Measurements from ENCODE around the gene SRRM2. TPM values are rescaled to one million over a fixed set of nuclear protein-coding genes. Genes with fewer than 3 reads are reported as not detected.

The SRRM2 gene
- total RNA-seq, 6 donors from 2014 or later, result 317 to 3,815 (median 582) TPM

- DNase-seq, result no peak
These were observed 12.0 kb upstream of the SRRM2 start for GRCh38 chr16:2740476-2740875.

GRCh38 chr16:2741168-2741567 is 11.3 kb upstream of the SRRM2 start:
- Histone ChIP-seq H3K4me1 (no peaks in the 10 kb centered on the region), H3K4me3 (no peak overlapping the region), H3K27me3 (no peaks in the 10 kb centered on the region), H3K27ac (no peak overlapping the region), H3K36me3 (no peaks in the 10 kb centered on the region), H3K9me3 (no peaks in the 10 kb centered on the region)
- no peak for TF ChIP-seq POLR2AphosphoS5 (IDR thresholded peaks at IDR 0.05)
- TF ChIP-seq POLR2A (IDR thresholded peaks at IDR 0.05), result no peak
- no peak for TF ChIP-seq EP300 (IDR thresholded peaks at IDR 0.05)
- TF ChIP-seq CTCF (IDR thresholded peaks at IDR 0.05), result no peak
- 95% methylated on average over 4 of the region's 4 CpGs; no CpG with 5 or more reads in 1 of the 2 donors for WGBS, 2 donors
- DNase-seq, result no peak
- no peak for ATAC-seq (ENCODE audit: low FRiP score in 2 of 2)

More at GRCh38 chr16:2740476-2740875, 12.0 kb upstream of the SRRM2 start:
- no peaks in the 10 kb centered on the region for H3K9me3 ChIP-seq
- H3K4me1 ChIP-seq, result no peaks in the 10 kb centered on the region
- H3K27me3 ChIP-seq, result no peaks in the 10 kb centered on the region
- no peak for ATAC-seq (ENCODE audit: low FRiP score in 2 of 2)
- H3K4me3 ChIP-seq, result no peak overlapping the region
- H3K27ac ChIP-seq, result no peak overlapping the region
- no peaks in the 10 kb centered on the region for H3K36me3 ChIP-seq
- TF ChIP-seq POLR2A (IDR thresholded peaks at IDR 0.05), result no peak
- 75 to 91% methylated on average over 1 to 6 of the region's 6 CpGs for WGBS, 2 donors

GRCh38 chr16:2742323-2743006 is 10.0 kb upstream of the SRRM2 start:
- no peak for TF ChIP-seq EP300 (IDR thresholded peaks at IDR 0.05)
- TF ChIP-seq POLR2AphosphoS5 (IDR thresholded peaks at IDR 0.05), result no peak
- TF ChIP-seq CTCF (IDR thresholded peaks at IDR 0.05), result no peak
- no peak for DNase-seq
- Histone ChIP-seq H3K36me3 (no peaks in the 10 kb centered on the region), H3K27me3 (no peaks in the 10 kb centered on the region), H3K4me1 (no peaks in the 10 kb centered on the region), H3K4me3 (no peak overlapping the region), H3K9me3 (no peaks in the 10 kb centered on the region), H3K27ac (no peak overlapping the region)
- no peak for ATAC-seq (ENCODE audit: low FRiP score in 2 of 2)
- 94 to 98% methylated on average over 2 to 12 of the region's 12 CpGs for WGBS, 2 donors

DNA sequence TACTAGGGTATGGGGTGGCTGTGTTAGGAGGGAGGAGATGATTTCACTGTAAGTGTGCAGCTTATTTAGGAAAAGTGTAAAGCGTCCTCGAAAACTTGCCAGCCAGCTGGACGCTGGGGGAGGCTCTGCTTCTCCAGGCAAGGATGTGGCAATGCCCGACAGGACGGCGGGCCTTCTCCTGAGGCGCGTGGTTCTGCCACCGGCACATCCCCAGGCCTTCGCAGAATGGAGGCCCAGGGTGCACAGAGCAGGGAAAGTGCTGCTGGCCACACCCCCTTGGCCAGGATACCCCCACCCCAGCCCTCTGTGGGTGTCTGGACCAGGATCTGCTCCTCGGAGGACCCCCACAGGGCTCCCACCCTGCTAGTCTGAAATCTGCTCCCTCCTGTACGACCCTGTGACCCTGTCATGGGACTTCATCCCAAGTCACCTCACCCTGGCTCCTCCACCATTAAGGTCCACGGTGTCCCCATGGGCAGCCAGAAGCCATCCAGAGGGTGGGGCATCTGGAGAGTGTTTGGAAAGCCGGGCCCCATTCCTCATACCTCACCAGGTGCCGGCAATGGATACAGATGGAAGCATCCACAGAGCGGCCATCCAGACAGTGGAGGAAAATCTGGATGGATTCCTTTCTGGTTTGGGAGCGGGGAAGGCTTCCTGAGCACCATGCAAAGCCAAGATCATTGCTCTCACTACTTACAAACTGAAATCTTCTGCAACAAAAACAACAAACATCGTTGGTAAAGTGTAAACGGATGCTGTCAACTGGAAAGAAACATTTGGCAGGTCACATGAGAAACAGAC is 9.2 kb upstream of the SRRM2 start:
- no peaks in the 10 kb centered on the region for H3K27me3 ChIP-seq
- H3K27ac ChIP-seq, result no peak overlapping the region
- H3K9me3 ChIP-seq, result no peaks in the 10 kb centered on the region
- no peak overlapping the region for H3K4me3 ChIP-seq
- DNase-seq (no peak), ATAC-seq (ENCODE audit: low FRiP score in 2 of 2) (no peak)
- H3K36me3 ChIP-seq, result no peaks in the 10 kb centered on the region
- TF ChIP-seq POLR2A (IDR thresholded peaks at IDR 0.05) (no peak), CTCF (IDR thresholded peaks at IDR 0.05) (no peak), POLR2AphosphoS5 (IDR thresholded peaks at IDR 0.05) (no peak)
- WGBS, 2 donors, result 80 to 87% methylated on average over 11 to 19 of the region's 19 CpGs
- H3K4me1 ChIP-seq, result no peaks in the 10 kb centered on the region

DNA sequence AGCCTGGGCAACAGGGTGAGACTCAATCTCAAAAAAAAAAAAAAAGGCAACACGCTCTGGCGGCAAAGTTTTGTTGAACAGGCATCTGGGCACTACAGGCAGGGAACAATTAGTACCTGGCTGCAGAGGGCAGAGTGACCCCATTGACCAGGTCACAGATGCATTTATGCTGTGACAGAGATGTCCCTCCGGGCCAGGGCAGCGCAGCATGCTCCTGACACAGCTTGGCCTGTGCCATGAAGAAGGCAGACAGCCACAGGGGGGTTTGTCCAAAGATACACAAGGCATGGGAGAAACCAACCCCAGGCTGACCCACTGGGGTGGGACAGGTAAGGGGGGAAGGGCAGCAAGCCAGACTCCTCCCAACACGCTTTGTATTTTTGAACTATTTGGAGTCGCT is 7.7 kb upstream of the SRRM2 start:
- ATAC-seq (ENCODE audit: low FRiP score in 2 of 2) (no peak), DNase-seq (no peak)
- H3K4me3 ChIP-seq, result no peak overlapping the region
- no peaks in the 10 kb centered on the region for H3K36me3 ChIP-seq
- H3K9me3 ChIP-seq, result no peaks in the 10 kb centered on the region
- H3K4me1 ChIP-seq, result no peaks in the 10 kb centered on the region
- 93% methylated on average over 6 of the region's 6 CpGs for WGBS, 2 donors
- no peaks in the 10 kb centered on the region for H3K27me3 ChIP-seq
- no peak for TF ChIP-seq POLR2A (IDR thresholded peaks at IDR 0.05)
- no peak overlapping the region for H3K27ac ChIP-seq
